HEK293T (cell line): ENCODE measurements around the gene RNU7-1.

Experiments used
- ELF4 ChIP-seq: fragments of 450-650 bp; IDR thresholded peaks from 2 replicates; pipeline ENCODE4 v1.6.1; 2017; ENCODE audit warnings: antibody characterized with exemption
- SP1 ChIP-seq: fragments of 450-650 bp; IDR thresholded peaks from 2 replicates; pipeline ENCODE4 v1.6.1; 2017

DNA sequence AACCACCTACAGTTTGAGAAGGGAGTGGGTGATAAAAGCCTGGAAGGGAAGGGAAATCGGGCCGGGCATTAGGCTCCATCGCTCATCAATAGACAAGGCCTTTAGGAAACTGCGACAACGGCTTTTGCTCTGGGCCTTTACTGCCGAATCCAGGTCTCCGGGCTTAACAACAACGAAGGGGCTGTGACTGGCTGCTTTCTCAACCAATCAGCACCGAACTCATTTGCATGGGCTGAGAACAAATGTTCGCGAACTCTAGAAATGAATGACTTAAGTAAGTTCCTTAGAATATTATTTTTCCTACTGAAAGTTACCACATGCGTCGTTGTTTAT, 261 bp upstream of the RNU7-1 start:
- TF ChIP-seq SP1 (no peak), ELF4 (no peak)
